GM23338 (cell line): ENCODE data around the gene DAPK1.

ENCODE experiments used
- CREB1 ChIP-seq: fragments of 250-450 bp; sonication (Bioruptor Pico); IDR thresholded peaks from 2 replicates; pipeline ENCODE4 v1.5.0; 2020; ENCODE audit warnings: low read depth, mild to moderate bottlenecking, moderate library complexity
- CTCF ChIP-seq, 2 experiments: fragments of 200-600 bp in 1 of 2; sonication (generic) in 1 of 2; conservative IDR thresholded peaks; 2 replicates each; pipeline versions ENCODE4 v1.5.1 to v1.6.1; 2016 to 2017; ENCODE audit warnings: antibody characterized with exemption in 2 of 2, low read depth in 2 of 2, mild to moderate bottlenecking in 2 of 2, moderate library complexity in 1 of 2
- ETS1 ChIP-seq: IDR thresholded peaks from 2 replicates; pipeline ENCODE4 v1.6.1; 2016; ENCODE audit warnings: antibody characterized with exemption
- EZH2 ChIP-seq: fragments of 200-600 bp; sonication (generic); IDR thresholded peaks from one replicate; pipeline ENCODE4 v1.8.0; 2017; ENCODE audit warnings: antibody characterized with exemption, mild to moderate bottlenecking, low read depth; ENCODE audit not compliant: unreplicated experiment
- EZH2phosphoT487 ChIP-seq: fragments of 200-600 bp; sonication (generic); IDR thresholded peaks from one replicate; pipeline ENCODE4 v1.8.1; 2018; ENCODE audit warnings: antibody characterized with exemption; ENCODE audit not compliant: unreplicated experiment
- JUNB ChIP-seq: IDR thresholded peaks from one replicate; pipeline ENCODE4 v1.6.1; 2016; ENCODE audit warnings: antibody characterized with exemption; ENCODE audit not compliant: unreplicated experiment
- POLR2AphosphoS5 ChIP-seq: IDR thresholded peaks from 2 replicates; pipeline ENCODE4 v1.6.1; 2016; ENCODE audit warnings: antibody characterized with exemption, low read depth
- REST ChIP-seq: IDR thresholded peaks from one replicate; pipeline ENCODE4 v1.6.1; 2018; ENCODE audit warnings: antibody characterized with exemption; ENCODE audit not compliant: unreplicated experiment
- ZNF331 ChIP-seq: fragments of 250-450 bp; sonication (Bioruptor Pico); IDR thresholded peaks from 2 replicates; pipeline ENCODE4 v1.5.0; 2020; ENCODE audit warnings: low read depth, mild to moderate bottlenecking, moderate library complexity

- TF ChIP-seq CREB1 (no peak), CTCF (conservative IDR thresholded peaks at IDR 0.05; ENCODE audit: low read depth in 2 of 2) (no peak), EZH2 (no peak), POLR2AphosphoS5 (no peak), EZH2phosphoT487 (no peak), JUNB (no peak), REST (no peak), ETS1 (no peak), ZNF331 (CRISPR knock-in tag) (no peak)
Measured at GRCh38 chr9:87713988-87714330, 216.3 kb downstream of the DAPK1 start.
